ENCODE measurements around the gene RCAN1. TPM values are rescaled to one million over a fixed set of nuclear protein-coding genes. Genes with fewer than 3 reads are reported as not detected.

Gene RCAN1
- total RNA-seq (2021; fragmentation: NEBNext Ultra II Directional; extraction: Animal tissue kit (Norgen Biotek cat#: 25700)) = 5.5 and 6.4 TPM in 2 replicates
- polyA plus RNA-seq (2011; rRNA removed) = 1.7 and 1.8 TPM in 2 replicates
- 2.8 TPM for polyA plus RNA-seq (2011; cell fraction: cytosol; rRNA removed)
- polyA plus RNA-seq (2011; cell fraction: nucleus; rRNA removed) = 1.5 TPM
- 3.3 to 5.0 TPM (median 4.3 TPM) in 4 replicates for polyA plus RNA-seq (2012, experiment 1 of 2)
- polyA plus RNA-seq (2012, experiment 2 of 2) = 1.3 TPM
- 4.2 TPM for polyA plus RNA-seq (2013, experiment 1 of 2)
- polyA plus RNA-seq (2013, experiment 2 of 2) = 3.8 TPM
- 1.9 and 3.7 TPM in 2 replicates for polyA minus RNA-seq (2011; rRNA and poly(A)+ RNA removed)
- 2.5 TPM for polyA minus RNA-seq (2011; cell fraction: cytosol; rRNA and poly(A)+ RNA removed)
- polyA minus RNA-seq (2011; cell fraction: nucleus; rRNA and poly(A)+ RNA removed) = 3.8 TPM
- long read RNA-seq, experiment 1, partial matches to known transcripts = 4 of 7 reads
- long read RNA-seq, experiment 1, other reads (novel, unspliced or antisense) = 1 of 7 reads
- long read RNA-seq, experiment 2, partial matches to known transcripts = 0 of 2 reads
- long read RNA-seq, experiment 2, other reads (novel, unspliced or antisense) = 0 of 2 reads

- peaks cover 0 to 1% of the 10 kb centered on the region in 2 experiments for H4K20me1 ChIP-seq (replicated peaks in 1 of 2; ENCODE audit: control insufficient read depth in 1 of 2, insufficient read depth in 2 of 2, low read length in 2 of 2)
- H2AFZ ChIP-seq (ENCODE audit: low read length) = peak within 1 kb of the TSS; percentile 46; the same call in 1 of the 2 replicates
- peaks cover 7 to 23% (median 16%) of the 10 kb centered on the region in 4 experiments for H3K27me3 ChIP-seq (replicated peaks in 1 of 4; ENCODE audit: control insufficient read depth in 3 of 4, extremely low read depth in 1 of 4, insufficient read depth in 3 of 4, low read length in 3 of 4)
- peak within 1 kb of the TSS; percentile 43 to 69 (median 54) for H3K4me3 ChIP-seq (ENCODE audit: extremely low read depth in 1 of 4, insufficient read depth in 2 of 4, low read depth in 3 of 4, low read length in 4 of 4)
- peak within 1 kb of the TSS in 2 of 4 experiments; percentile 28 to 57; a peak in 2 of 7 replicates for H3K9ac ChIP-seq (replicated peaks in 1 of 4; ENCODE audit: extremely low read depth in 1 of 4, low read depth in 3 of 4, low read length in 3 of 4)
- H2BK5ac ChIP-seq (ENCODE audit: low read depth, low read length) = no peak within 1 kb of the TSS
- WGBS, 2 experiments (ENCODE audit: extremely low coverage in 1 of 2, insufficient coverage in 1 of 2, insufficient read length in 1 of 2, insufficient replicate concordance in 2 of 2, low coverage in 1 of 2, low lambda C conversion rate in 2 of 2, missing lambda C conversion rate in 1 of 2) = 1% methylated on average over 41 of the region's 121 CpGs; no CpG with 5 or more reads in 1 of the 2 experiments
- H3K36me3 ChIP-seq (ENCODE audit: control insufficient read depth in 2 of 4, insufficient read depth in 4 of 4, low read length in 3 of 4) = no peaks in the 10 kb centered on the region
- no peak within 1 kb of the TSS for H3K14ac ChIP-seq (ENCODE audit: insufficient read length)
- H3K79me1 ChIP-seq (ENCODE audit: low read depth, low read length) = no peaks in the 10 kb centered on the region
- no peak within 1 kb of the TSS for H3K27ac ChIP-seq (ENCODE audit: low read depth, low read length)
- no peak within 1 kb of the TSS for H4K5ac ChIP-seq (ENCODE audit: insufficient read length, low read depth, low read length)
- peak within 1 kb of the TSS; percentile 85 to 90 for H3K4me2 ChIP-seq (ENCODE audit: insufficient read depth in 1 of 2, low read depth in 2 of 2, low read length in 2 of 2)
- no peak within 1 kb of the TSS for H3K23ac ChIP-seq (ENCODE audit: insufficient read length)
- no peak within 1 kb of the TSS for H2BK15ac ChIP-seq (ENCODE audit: low read length)
- DNase-seq (ENCODE audit: low read depth in 1 of 2, low spot score in 2 of 2) (peak; percentile 67 to 79), FAIRE-seq (no peak)
- H2AK5ac ChIP-seq (ENCODE audit: low read depth, low read length) = no peak within 1 kb of the TSS
- H3K56ac ChIP-seq (replicated peaks; ENCODE audit: insufficient read length, low read depth, low read length) = no peak within 1 kb of the TSS
- POLR2A ChIA-PET (ENCODE audit: partially characterized antibody) = no interaction called here
- no peak within 1 kb of the TSS for H4K91ac ChIP-seq (replicated peaks; ENCODE audit: insufficient read length, low read length)
- H3K23me2 ChIP-seq (ENCODE audit: low read depth, low read length) = peaks cover 7% of the 10 kb centered on the region; the same call in 1 of the 2 replicates
- no peak within 1 kb of the TSS for H3K4ac ChIP-seq (replicated peaks; ENCODE audit: insufficient read length, low read depth, low read length)
- no peak within 1 kb of the TSS for H2BK12ac ChIP-seq (ENCODE audit: low read depth, low read length)
- CTCF ChIA-PET (ENCODE audit: partially characterized antibody) = interaction anchor here (0.9 to 5.3 kb wide), 3 partner anchors 16 to 105 kb away, joined by 3 to 26 read pairs (median 14); no protein-coding TSS in a partner anchor
- H3K79me2 ChIP-seq (ENCODE audit: control insufficient read depth in 1 of 2, insufficient read depth in 2 of 2, low read length in 2 of 2) = no peaks in the 10 kb centered on the region
- no peaks in the 10 kb centered on the region for H3K9me3 ChIP-seq (ENCODE audit: insufficient read depth in 2 of 2, low read depth in 1 of 2, low read length in 1 of 2)
- H2BK120ac ChIP-seq (replicated peaks; ENCODE audit: low read depth, low read length) = no peak within 1 kb of the TSS
- no peak within 1 kb of the TSS for H2BK20ac ChIP-seq (ENCODE audit: low read length)
- H4K8ac ChIP-seq (ENCODE audit: extremely low read depth, insufficient read depth, low read length) = peak within 1 kb of the TSS; percentile 91
- H3K4me1 ChIP-seq (replicated peaks in 1 of 4; ENCODE audit: control insufficient read depth in 3 of 4, insufficient read depth in 4 of 4, low read length in 3 of 4) = peaks cover 0 to 6% (median 2%) of the 10 kb centered on the region in 4 experiments; a peak in 3 of 7 replicates
- no peak within 1 kb of the TSS for H3K18ac ChIP-seq (ENCODE audit: extremely low read depth, low read length)
- TF ChIP-seq SAP30 (IDR thresholded peaks at IDR 0.05; ENCODE audit: insufficient read depth, insufficient replicate concordance, low read length) = peak; percentile 93
- no peak for TF ChIP-seq TEAD4 (IDR thresholded peaks at IDR 0.05; ENCODE audit: low read depth, low read length)
- no peak for TF ChIP-seq BACH1 (IDR thresholded peaks at IDR 0.05; ENCODE audit: low read length)
- TF ChIP-seq CHD2 (IDR thresholded peaks at IDR 0.05; ENCODE audit: low read length) = peak; percentile 34; the same call in 1 of the 2 replicates
- TF ChIP-seq GTF2F1 (IDR thresholded peaks at IDR 0.05; ENCODE audit: borderline replicate concordance, low read depth, low read length) = no peak
- peak; percentile 37 for TF ChIP-seq CTBP2 (IDR thresholded peaks at IDR 0.05; ENCODE audit: borderline replicate concordance, insufficient read depth, insufficient read length, low read length)
- no peak for TF ChIP-seq HDAC6 (IDR thresholded peaks at IDR 0.05; ENCODE audit: low read depth, low read length)
- no peak; the same call in 1 of the 2 replicates for TF ChIP-seq SUZ12 (IDR thresholded peaks at IDR 0.05; ENCODE audit: low read length)
- no peak for TF ChIP-seq TCF12 (IDR thresholded peaks at IDR 0.05; ENCODE audit: low read depth, low read length)
Observed at GRCh38 chr21:34614628-34615486, at the start of gene RCAN1. Gene RCAN1 (minus strand): TSS chr21:34615113. CDS start chr21:34615011, 102 bp downstream.
